Mesenchymal stem cell (in vitro differentiated cells and primary cell): ENCODE measurements around the gene ZNF366.

Experiments used
- DNase-seq: peaks from one replicate; pipeline ENCODE4 v3.0.0-alpha.2; 2013
- H2AFZ ChIP-seq: one replicate; pipeline ENCODE4 v1.6.1; 2013; ENCODE audit warnings: low read depth, mild to moderate bottlenecking, control low read depth, inconsistent platforms, low read length, moderate library complexity
- H2AK5ac ChIP-seq: 2 replicates; pipeline ENCODE4 v1.6.1; 2013; ENCODE audit warnings: low read length, moderate library complexity, mild to moderate bottlenecking, inconsistent platforms; ENCODE audit not compliant: severe bottlenecking
- H2BK120ac ChIP-seq: one replicate; pipeline ENCODE4 v1.6.1; 2013; ENCODE audit warnings: low read depth, mild to moderate bottlenecking, inconsistent platforms, low read length, moderate library complexity
- H2BK12ac ChIP-seq, 2 experiments: one replicate each; pipeline ENCODE4 v1.6.1; 2013; ENCODE audit warnings: inconsistent platforms in 2 of 2, low read length in 2 of 2, mild to moderate bottlenecking in 2 of 2, moderate library complexity in 2 of 2, control low read depth in 1 of 2
- H2BK15ac ChIP-seq: one replicate; pipeline ENCODE4 v1.6.1; 2013; ENCODE audit warnings: mild to moderate bottlenecking, low read depth, inconsistent platforms; ENCODE audit not compliant: poor library complexity, severe bottlenecking
- H2BK5ac ChIP-seq: 2 replicates; pipeline ENCODE4 v1.6.1; 2013; ENCODE audit warnings: low read depth, mild to moderate bottlenecking, low read length, control low read depth, inconsistent platforms; ENCODE audit not compliant: poor library complexity, severe bottlenecking
- H3K14ac ChIP-seq, 2 experiments: one replicate each; pipeline ENCODE4 v1.6.1; 2013; ENCODE audit warnings: inconsistent platforms in 2 of 2, low read length in 2 of 2, control low read depth in 1 of 2, mild to moderate bottlenecking in 1 of 2, moderate library complexity in 1 of 2
- H3K18ac ChIP-seq, 2 experiments: one replicate each; pipeline ENCODE4 v1.6.1; 2013; ENCODE audit warnings: inconsistent platforms in 2 of 2, low read length in 2 of 2, control low read depth in 1 of 2, low read depth in 1 of 2, mild to moderate bottlenecking in 1 of 2
- H3K23ac ChIP-seq, 2 experiments: one replicate each; pipeline ENCODE4 v1.6.1; 2013; ENCODE audit warnings: inconsistent platforms in 2 of 2, low read length in 2 of 2, mild to moderate bottlenecking in 2 of 2, moderate library complexity in 2 of 2, control low read depth in 1 of 2
- H3K27ac ChIP-seq: 2 replicates; pipeline ENCODE4 v1.5.1; 2013; ENCODE audit warnings: mild to moderate bottlenecking, moderate library complexity, low read length, control low read depth, inconsistent platforms; ENCODE audit not compliant: poor library complexity, severe bottlenecking
- H3K27me3 ChIP-seq, 2 experiments: 2 replicates each; pipeline versions ENCODE4 v1.6.1 to v1.7.0; 2013; ENCODE audit warnings: low read length in 2 of 2, mild to moderate bottlenecking in 2 of 2, moderate library complexity in 2 of 2, control low read depth in 1 of 2, inconsistent platforms in 1 of 2; ENCODE audit not compliant: control insufficient read depth in 1 of 2, insufficient read depth in 1 of 2
- H3K36me3 ChIP-seq, 2 experiments: 2 replicates each; pipeline versions ENCODE4 v1.6.1 to v1.7.0; 2013; ENCODE audit warnings: low read length in 2 of 2, control low read depth in 1 of 2, inconsistent platforms in 1 of 2, low read depth in 1 of 2, mild to moderate bottlenecking in 1 of 2; ENCODE audit not compliant: insufficient read depth in 2 of 2, control insufficient read depth in 1 of 2
- H3K4ac ChIP-seq, 2 experiments: one replicate each; pipeline ENCODE4 v1.6.1; 2013; ENCODE audit warnings: inconsistent platforms in 2 of 2, low read length in 2 of 2, mild to moderate bottlenecking in 2 of 2, moderate library complexity in 2 of 2, control low read depth in 1 of 2, low read depth in 1 of 2
- H3K4me1 ChIP-seq: 2 replicates; pipeline ENCODE4 v1.6.1; 2013; ENCODE audit warnings: low read depth, low read length, control low read depth; ENCODE audit not compliant: control insufficient read depth, insufficient read depth
- H3K4me2 ChIP-seq: 2 replicates; pipeline ENCODE4 v1.6.1; 2013; ENCODE audit warnings: low read length, mild to moderate bottlenecking, inconsistent platforms; ENCODE audit not compliant: poor library complexity, severe bottlenecking
- H3K4me3 ChIP-seq, 2 experiments: 2 replicates each; pipeline versions ENCODE4 v1.5.1 to v1.7.0; 2013; ENCODE audit warnings: low read length in 2 of 2, mild to moderate bottlenecking in 2 of 2, control low read depth in 1 of 2, low read depth in 1 of 2; ENCODE audit not compliant: insufficient read depth in 1 of 2
- H3K79me1 ChIP-seq: replicated peaks from 2 replicates; pipeline ENCODE4 v1.6.1; 2013; ENCODE audit warnings: mild to moderate bottlenecking, control low read depth, low read length, inconsistent platforms; ENCODE audit not compliant: poor library complexity, severe bottlenecking
- H3K9ac ChIP-seq: 2 replicates; pipeline ENCODE4 v1.7.0; 2013; ENCODE audit warnings: mild to moderate bottlenecking, low read length, moderate library complexity
- H3K9me3 ChIP-seq: 2 replicates; pipeline ENCODE4 v1.7.0; 2013; ENCODE audit warnings: mild to moderate bottlenecking, low read length; ENCODE audit not compliant: control insufficient read depth
- H4K8ac ChIP-seq: one replicate; pipeline ENCODE4 v1.6.1; 2013; ENCODE audit warnings: inconsistent platforms, mild to moderate bottlenecking, low read length, moderate library complexity
- H4K91ac ChIP-seq: one replicate; pipeline ENCODE4 v1.6.1; 2013; ENCODE audit warnings: mild to moderate bottlenecking, low read length, inconsistent platforms
- WGBS: methylation state at CpG from one replicate; pipeline ENCODE4 v1.1.7; 2013; ENCODE audit warnings: mixed read lengths; 5-methylcytosine and 5-hydroxymethylcytosine counted together

The ZNF366 gene

DNA sequence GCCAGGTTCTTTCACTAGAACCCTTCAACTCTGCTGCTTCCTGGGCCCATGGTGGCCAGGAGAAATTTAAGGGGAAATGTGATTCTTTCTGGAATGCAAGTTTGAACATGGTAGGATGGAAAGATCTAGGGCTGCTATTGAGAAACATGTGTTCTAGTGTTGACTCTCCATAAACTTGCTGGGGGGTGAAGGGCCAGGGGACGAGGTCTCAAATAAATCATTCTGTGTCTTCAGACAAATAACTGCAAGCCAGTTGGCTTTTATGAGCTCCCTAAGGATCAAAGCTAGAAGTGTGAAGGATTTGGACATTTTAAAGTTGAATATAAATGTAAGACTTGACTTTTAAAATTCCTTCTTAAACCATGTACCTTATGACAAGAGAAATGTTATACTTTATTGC, 78.5 kb downstream of the ZNF366 start:
- Histone ChIP-seq H2AK5ac (no peak overlapping the region), H2BK120ac (no peak overlapping the region), H3K36me3 (no peaks in the 10 kb centered on the region), H2BK15ac (no peak overlapping the region), H3K79me1 (no peaks in the 10 kb centered on the region), H3K9ac (no peak overlapping the region), H4K91ac (no peak overlapping the region), H2BK12ac (peak overlapping the region in 1 of 2 experiments; percentile 54), H2AFZ (no peak overlapping the region), H3K4me2 (no peak overlapping the region), H3K23ac (no peak overlapping the region), H4K8ac (no peak overlapping the region), H3K14ac (no peak overlapping the region), H3K27me3 (no peaks in the 10 kb centered on the region), H3K27ac (no peak overlapping the region), H3K4ac (no peak overlapping the region), H2BK5ac (no peak overlapping the region), H3K4me1 (peaks cover 2% of the 10 kb centered on the region), H3K9me3 (no peaks in the 10 kb centered on the region), H3K4me3 (no peak overlapping the region), H3K18ac (peak overlapping the region in 1 of 2 experiments; percentile 60)
- DNase-seq = no peak
- 33% methylated on average over 1 of the region's 1 CpG for WGBS

- no peaks in the 10 kb centered on the region for H3K36me3 ChIP-seq
- peak overlapping the region; percentile 28 for H3K4me2 ChIP-seq
- H2AK5ac ChIP-seq = no peak overlapping the region
- peaks cover 2% of the 10 kb centered on the region for H3K4me1 ChIP-seq
- H4K8ac ChIP-seq = no peak overlapping the region
- H3K14ac ChIP-seq = no peak overlapping the region
- peak overlapping the region in 1 of 2 experiments; percentile 66 for H3K18ac ChIP-seq
- no peaks in the 10 kb centered on the region for H3K9me3 ChIP-seq
- H3K27ac ChIP-seq = peak overlapping the region; percentile 59
- no peak overlapping the region for H2BK5ac ChIP-seq
- no peak overlapping the region for H2BK12ac ChIP-seq
- H2BK15ac ChIP-seq = no peak overlapping the region
- H3K23ac ChIP-seq = no peak overlapping the region
- H3K4me3 ChIP-seq = no peak overlapping the region
- WGBS = 59% methylated on average over 6 of the region's 6 CpGs
- H4K91ac ChIP-seq = no peak overlapping the region
- DNase-seq = peak; percentile 49
- H2BK120ac ChIP-seq = no peak overlapping the region
- H3K79me1 ChIP-seq = no peaks in the 10 kb centered on the region
- no peak overlapping the region for H2AFZ ChIP-seq
- no peak overlapping the region for H3K9ac ChIP-seq
- H3K27me3 ChIP-seq = no peaks in the 10 kb centered on the region
- no peak overlapping the region for H3K4ac ChIP-seq
Observed at GRCh38 chr5:72427488-72428437, 79.4 kb downstream of the ZNF366 start.

DNA sequence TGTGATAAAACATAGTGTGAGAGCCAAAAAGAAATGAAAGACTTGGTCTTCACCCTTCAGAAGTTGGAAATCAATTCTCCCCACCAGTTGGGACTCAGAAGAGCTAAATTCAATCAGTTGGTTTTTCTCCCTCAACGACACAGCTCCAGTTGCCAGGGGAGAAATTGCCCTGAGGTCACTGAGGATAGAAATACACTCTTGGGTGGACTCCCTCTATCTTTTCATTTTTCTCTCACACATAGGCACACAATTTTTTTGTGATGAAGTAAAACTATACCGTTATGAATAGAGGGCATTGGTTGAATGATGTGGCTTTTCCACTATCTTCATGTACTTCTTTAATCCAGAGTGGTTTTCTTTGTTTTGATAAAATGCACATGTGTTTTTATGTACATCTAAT, 80.2 kb downstream of the ZNF366 start:
- Histone ChIP-seq H3K4me3 (no peak overlapping the region), H3K9ac (no peak overlapping the region), H3K27me3 (no peaks in the 10 kb centered on the region), H3K4me1 (peaks cover 2% of the 10 kb centered on the region), H2BK5ac (no peak overlapping the region), H3K9me3 (no peaks in the 10 kb centered on the region), H2BK12ac (no peak overlapping the region), H4K8ac (no peak overlapping the region), H2AK5ac (no peak overlapping the region), H4K91ac (no peak overlapping the region), H2AFZ (no peak overlapping the region), H3K23ac (no peak overlapping the region), H3K14ac (no peak overlapping the region), H3K27ac (no peak overlapping the region), H2BK15ac (no peak overlapping the region), H2BK120ac (no peak overlapping the region), H3K79me1 (no peaks in the 10 kb centered on the region), H3K4ac (no peak overlapping the region), H3K18ac (no peak overlapping the region), H3K4me2 (no peak overlapping the region), H3K36me3 (no peaks in the 10 kb centered on the region)
- DNase-seq = no peak
- WGBS = 100% methylated on average over 1 of the region's 2 CpGs

GRCh38 chr5:72426019-72426418, 81.2 kb downstream of the ZNF366 start:
- Histone ChIP-seq H4K91ac (no peak overlapping the region), H4K8ac (peak overlapping the region; percentile 12), H3K9me3 (no peaks in the 10 kb centered on the region), H2BK120ac (no peak overlapping the region), H3K14ac (no peak overlapping the region), H3K4me2 (no peak overlapping the region), H3K4me1 (peaks cover 2% of the 10 kb centered on the region), H3K18ac (peak overlapping the region in 1 of 2 experiments; percentile 57), H3K36me3 (no peaks in the 10 kb centered on the region), H3K27ac (no peak overlapping the region), H2BK5ac (no peak overlapping the region), H3K4ac (no peak overlapping the region), H3K27me3 (no peaks in the 10 kb centered on the region), H2AK5ac (no peak overlapping the region), H3K4me3 (no peak overlapping the region), H3K79me1 (no peaks in the 10 kb centered on the region), H3K9ac (no peak overlapping the region), H2BK15ac (no peak overlapping the region), H3K23ac (no peak overlapping the region), H2BK12ac (no peak overlapping the region), H2AFZ (no peak overlapping the region)
- no peak for DNase-seq
